ENCODE results near the gene EVC2. TPM values are rescaled to one million over a fixed set of nuclear protein-coding genes. Genes with fewer than 3 reads are reported as not detected.
"Not testable (repeated sequence)": the region's sequence is repeated elsewhere in the genome, so short reads cannot be mapped to it uniquely, and the experiment has no call there.

The EVC2 gene
- polyA plus RNA-seq, 1 donor = 8.4 TPM

DNA sequence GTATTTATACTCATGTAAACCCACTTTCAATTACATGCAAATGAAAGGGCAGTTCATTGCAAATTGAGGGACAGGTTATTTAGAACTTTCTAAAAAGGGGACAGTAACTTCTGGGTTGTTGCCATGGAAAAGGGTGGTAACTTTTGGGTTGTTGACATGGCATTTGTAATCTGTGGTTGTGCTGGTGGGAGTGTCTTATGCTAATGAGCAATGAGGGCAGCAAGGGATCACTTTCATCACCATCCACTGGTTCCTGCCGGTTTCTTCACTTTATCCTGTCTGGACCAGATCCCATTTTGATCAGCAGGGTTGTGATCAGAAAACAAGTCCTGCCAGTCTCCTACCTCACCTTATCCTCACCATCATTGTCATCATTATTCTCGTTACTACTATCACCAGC lies 34.6 kb upstream of the EVC2 start:
- no peak for DNase-seq

DNA sequence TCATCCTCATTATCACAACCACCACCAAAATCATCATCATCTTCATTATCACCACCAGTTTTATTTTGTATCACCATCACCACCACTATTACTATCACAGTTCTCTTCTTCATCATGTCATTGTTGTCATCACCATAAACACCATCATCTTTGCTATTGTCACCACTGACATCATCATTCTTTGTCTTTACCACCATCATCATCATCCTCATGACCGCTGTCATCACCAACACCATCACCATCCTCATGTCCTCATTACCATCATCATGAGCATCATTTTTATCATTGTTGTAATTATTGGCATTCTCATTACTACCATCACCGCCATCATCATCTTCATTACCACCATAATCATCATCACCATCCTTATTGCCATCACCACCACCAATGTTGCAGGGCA lies 34.0 kb upstream of the EVC2 start:
- DNase-seq = no peak

DNA sequence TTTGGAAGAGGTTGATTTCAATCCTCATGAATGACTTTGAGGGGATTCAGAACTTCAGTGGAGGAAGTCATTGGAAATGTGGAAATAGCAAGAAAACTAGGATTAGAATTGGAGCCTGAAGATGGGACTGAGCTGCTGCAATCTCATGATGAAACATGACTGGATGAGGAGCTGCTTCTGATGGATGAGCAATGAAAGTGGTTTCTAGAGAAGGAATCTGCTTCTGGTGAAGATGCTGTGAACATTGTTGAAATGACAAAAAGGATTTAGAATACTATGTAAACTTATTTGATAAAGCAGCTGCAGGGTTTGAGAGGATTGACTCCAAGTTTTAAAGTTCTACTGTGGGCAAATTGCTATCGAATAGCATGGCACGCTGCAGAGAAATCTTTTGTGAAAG lies 29.7 kb upstream of the EVC2 start:
- DNase-seq = no peak

DNA sequence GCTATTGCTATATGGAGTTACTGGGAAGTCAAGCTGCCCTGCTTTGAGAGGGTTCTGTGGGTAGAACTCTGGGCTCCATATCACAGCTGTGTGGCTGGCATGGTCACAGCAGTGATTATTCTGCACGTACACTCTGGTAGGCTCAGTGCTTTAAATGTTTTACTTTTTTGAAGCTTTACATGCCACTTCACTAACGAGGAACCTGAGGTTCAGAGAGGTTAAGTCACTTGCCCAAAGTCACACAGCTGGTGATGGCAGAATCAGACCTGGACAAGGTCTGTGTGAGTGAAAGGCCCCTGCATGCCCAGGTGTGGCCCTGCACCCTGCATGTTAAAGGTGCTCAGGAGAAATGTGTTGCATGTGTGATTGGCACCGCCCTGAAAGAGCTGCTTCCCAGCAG lies 27.1 kb upstream of the EVC2 start:
- no peak for DNase-seq

DNA sequence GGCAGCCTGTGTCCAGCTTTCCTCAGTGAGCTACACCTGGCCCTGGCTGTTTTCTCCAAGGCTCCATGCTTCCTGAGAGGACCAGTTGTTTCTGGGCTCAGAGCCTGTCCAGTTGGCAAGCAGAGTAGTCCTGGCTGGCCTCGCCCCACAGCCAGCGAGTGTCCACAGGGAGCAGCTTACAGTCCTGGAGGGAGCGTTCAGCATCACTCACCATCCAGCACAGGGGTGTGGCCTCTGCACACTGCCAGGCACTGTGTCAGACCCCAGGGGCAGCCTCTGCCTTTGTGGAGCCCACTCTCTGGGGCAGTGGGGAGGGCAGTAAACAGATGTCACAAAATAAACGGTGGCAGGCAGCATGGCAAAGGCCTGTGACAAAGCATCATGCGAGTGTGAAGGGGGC lies 26.5 kb upstream of the EVC2 start:
- no peak for DNase-seq

DNA sequence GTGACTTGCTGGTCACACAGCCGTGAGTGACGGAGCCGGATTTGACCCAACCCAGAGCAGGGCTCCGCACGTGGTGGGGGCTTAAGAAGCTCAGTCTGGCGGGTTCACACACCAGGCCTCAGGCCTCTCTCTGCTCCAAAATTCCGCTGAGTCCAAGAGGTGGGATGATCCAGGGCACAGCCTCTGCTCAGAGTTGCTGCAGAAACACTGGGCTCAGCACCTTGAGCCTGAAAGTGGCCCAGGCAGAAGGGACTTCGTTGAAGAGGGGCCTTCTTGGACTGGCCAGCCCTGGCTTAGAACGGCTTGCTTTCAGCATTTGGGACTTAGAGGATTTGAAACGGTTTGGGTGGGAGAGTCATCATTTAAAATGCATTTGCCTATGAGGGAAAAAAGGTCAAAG lies 23.8 kb upstream of the EVC2 start:
- DNase-seq = no peak

DNA sequence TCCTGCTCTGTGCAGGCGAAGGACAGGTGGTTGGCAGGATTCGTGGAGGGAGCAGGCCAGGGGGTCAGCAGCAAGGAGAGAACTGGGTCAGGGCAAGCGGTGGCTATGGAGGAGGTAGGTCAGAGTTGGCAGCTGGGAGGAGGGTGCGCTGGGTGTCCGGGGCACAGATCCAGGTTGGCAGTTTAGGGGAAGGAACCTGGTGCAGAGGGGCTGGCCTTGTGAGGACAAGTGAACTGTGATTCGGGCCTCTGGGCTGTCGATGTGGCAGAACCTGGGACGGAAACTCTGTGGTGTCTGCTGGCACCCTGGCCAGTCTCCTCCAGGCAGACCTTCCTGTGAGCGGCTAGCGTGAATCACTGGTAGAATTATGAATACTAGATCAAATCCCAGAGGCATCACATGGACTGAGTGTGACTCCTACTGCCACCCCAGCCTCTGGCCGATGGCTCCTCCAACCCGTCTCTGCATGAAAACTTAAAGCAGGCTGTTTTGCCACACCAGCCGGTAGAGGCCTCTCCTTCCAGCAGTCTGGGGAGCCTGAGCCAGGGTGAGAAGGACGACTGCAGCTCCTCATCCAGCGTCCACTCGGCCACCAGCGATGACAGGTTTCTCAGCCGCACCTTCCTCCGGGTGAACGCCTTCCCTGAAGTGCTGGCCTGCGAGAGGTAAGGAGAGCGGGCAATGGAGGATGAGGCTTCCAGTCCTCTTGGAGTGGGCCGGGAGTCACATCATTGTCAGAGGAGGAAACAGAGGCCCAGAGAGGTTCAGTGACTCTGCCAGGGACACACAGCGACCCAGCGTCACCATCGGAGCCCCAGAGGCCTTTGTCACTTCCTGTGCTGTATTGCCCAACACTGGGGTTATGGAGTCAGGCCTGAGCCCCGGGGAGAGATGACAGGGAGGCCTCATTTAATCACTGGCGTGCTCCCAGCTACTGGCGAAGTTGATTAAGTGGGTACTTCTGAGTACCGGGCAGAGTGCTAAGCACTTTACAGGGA lies 22.9 kb upstream of the EVC2 start:
- no peak for DNase-seq

GRCh38 chr4:5730436-5730835 lies 22.1 kb upstream of the EVC2 start:
- DNase-seq = no peak

- not testable (repeated sequence) for DNase-seq
Observed at GRCh38 chr4:5728412-5728811, 20.1 kb upstream of the EVC2 start.

DNA sequence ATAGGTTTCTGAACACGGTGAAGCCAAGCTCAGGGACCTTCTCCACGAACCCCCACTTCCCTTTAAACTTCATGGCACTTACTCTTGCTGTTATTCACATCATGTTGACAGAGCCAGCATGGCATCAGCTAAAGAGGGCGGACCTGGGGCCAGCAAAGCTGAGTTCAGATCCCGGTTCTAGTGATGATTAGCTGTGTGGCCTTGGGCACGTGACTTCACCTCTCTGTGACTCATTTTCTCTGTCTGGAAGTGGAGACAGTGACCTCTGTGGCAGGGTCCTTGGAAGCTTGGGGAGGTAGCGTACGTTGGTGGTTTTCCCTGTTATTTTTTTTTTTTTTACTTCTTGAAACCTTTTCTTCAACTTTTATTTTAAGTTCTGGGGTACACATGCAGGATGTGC lies 16.0 kb upstream of the EVC2 start:
- no peak for DNase-seq

DNA sequence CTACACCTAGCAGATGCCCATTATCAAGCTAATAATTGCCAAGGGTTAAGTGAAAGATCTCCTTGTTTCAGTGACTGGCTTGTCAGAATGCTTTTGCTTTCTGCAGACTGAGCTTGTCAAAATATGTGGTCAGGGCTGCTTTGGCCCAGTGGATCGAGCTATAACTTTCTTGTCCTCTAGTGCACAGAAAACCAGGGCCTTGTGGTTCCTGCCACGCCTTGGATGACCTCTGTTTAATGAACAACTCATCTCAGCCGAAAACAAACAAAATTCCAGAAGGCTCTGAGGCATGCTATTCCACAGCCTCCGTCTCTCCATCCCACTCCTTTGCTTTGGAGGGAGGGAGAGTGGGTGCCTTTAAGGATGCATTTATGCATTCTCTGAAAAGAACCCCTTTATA lies 14.0 kb upstream of the EVC2 start:
- DNase-seq = peak; percentile 55

GRCh38 chr4:5721923-5722322 lies 13.6 kb upstream of the EVC2 start:
- no peak for DNase-seq

DNA sequence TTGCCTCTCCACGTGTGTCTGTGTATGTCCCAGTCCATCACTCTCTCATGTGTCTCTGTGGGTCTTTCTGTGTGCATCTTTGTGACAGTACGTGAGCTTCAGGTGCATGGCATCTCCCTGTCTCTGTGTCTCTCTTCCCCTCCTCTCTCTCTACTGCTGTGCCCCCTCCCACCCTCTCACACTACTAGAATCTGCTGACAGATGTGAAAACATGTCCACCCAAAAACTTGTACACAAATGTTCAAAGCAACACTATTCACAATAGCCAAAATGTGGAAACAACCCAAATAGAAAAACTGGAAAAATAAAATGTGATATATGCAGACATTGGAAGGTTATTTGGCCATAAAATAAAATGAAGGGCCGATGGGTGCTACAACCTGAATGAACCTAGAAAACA lies 12.6 kb upstream of the EVC2 start:
- no peak for DNase-seq

GRCh38 chr4:5720157-5720850 lies 11.9 kb upstream of the EVC2 start:
- DNase-seq = no peak

DNA sequence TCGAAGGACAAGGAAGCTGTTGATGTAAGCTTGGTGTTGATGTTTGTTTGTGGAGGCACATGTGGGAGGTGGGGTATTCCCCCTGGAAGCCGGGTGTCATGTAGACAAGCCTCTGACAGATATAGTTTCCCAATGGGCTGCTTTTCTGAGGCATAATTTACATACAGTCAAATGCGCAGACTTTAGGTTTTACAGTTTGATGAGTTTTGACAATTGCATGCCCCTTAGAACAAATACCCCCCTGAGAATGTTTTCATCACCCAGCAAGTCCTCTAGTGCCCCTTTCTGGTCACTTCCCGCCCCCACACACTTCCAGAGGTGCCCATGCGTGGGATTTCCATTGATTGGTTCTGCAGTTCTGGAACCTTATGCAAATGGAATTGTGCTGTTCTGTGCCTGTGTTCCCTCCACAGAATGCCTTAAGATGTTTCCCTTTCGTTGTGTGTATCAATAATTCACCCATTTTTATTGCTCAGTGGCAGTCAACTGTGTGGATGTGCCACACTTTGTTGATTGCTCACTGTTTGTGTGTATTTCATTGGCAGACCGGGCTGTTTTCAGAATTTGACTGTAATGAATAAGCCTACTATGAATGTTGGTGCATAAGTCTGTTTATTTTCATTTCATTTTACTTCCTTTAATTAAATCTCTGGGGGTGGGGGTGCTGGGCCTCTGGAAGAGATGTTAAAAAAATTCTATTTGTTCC lies 11.1 kb upstream of the EVC2 start:
- peak; percentile 14 for DNase-seq

GRCh38 chr4:5718411-5718810 lies 10.1 kb upstream of the EVC2 start:
- DNase-seq = no peak

DNA sequence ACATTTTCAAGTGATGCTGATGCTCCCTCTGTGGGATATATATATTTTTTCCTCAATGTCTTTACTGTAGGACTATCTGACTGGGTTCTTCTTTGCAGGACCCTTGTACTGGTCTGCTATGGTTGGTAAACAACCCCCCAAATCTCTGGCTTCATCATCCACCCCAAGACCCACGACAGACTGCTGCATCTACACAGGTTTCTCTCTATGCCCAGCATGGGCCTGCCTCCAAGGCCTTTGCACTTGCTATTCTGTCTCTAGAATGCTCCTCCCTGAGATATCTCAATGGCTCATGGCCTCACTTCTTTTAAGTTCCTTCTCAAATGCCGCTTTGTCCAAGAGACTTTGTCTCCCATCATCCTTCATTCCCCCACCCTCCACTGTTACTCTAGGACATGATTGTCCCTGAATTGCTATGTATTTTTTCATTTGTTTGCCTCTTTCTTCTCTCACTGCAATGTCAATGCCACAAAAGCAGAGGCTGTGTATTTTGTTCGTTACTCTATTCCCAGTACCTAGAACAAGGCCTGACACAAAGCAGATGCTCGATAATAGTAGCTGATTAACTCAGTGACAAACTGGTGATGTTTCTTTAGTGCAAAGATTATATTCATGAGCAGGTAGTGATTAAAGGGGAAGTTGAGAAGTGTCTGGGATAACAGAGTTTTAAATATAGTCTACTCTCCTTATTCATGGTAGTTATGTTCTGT lies 9.2 kb upstream of the EVC2 start:
- no peak for DNase-seq

DNA sequence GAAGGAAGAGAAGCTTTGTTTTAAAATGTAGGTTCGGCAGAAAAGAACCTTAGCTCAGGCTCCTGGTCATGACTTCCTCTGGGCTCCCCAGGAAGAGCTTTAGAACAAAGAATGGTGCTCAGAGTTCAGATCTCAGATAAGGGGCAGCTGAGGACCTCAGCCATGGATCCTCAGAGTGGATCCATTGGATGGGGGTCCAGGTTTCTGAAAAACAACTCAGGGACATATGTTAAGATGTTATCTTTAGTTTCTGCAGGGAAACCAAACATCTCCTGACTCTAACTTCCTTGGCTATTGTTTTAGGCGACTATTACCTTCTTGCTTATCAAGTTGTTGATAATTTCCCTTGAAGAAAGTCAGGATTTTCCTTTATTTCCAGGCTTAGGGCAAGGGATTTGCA lies 8.0 kb upstream of the EVC2 start:
- no peak for DNase-seq

GRCh38 chr4:5715357-5715756 lies 7.0 kb upstream of the EVC2 start:
- no peak for DNase-seq

DNA sequence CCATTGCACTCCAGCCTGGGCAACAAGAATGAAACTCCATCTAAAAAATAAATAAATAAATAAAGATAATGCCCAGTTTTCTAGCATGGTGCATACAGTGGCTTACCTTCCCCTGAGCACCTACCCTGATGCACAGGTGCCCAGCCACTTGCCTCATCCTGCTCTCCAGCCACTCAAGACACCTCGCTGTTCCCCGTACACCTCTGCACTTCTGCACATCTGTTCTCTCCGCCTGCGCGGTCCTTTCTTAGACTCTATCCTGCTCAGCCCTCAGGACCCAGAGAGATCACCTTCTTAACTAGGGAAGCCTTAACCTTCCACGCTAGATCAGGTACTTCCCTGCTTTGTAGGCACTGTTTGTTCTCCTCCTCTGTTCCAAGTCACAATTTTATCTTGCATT lies 5.5 kb upstream of the EVC2 start:
- no peak for DNase-seq

- no peak for DNase-seq
Observed at GRCh38 chr4:5712931-5713330, 4.6 kb upstream of the EVC2 start.

DNA sequence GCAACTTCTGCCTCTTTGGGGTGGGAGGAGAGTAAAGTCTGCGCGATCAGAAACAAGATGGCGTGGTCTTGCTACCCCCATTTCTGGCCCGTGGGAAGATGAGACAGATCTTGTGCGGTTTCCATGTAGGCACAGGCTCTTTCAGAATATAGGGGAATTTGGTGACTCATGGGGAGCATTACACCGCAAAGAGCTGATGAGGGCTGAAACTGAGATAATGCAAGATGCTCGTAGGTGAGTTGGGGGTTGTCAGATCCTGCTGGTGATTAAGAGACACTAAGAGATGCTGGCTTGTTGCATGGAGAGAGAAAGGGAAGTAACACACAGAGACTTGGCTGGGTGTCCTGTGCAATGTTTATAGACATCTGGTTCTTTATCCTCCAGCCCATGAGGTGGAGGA lies 4.2 kb upstream of the EVC2 start:
- no peak for DNase-seq
